Measurements from ENCODE around the gene IL18R1. TPM values are rescaled to one million over a fixed set of nuclear protein-coding genes. Genes with fewer than 3 reads are reported as not detected.

Gene IL18R1
- total and polyA plus RNA-seq, 9 of the 15 experiments (the other 6 are each of a cell fraction or from before 2014, with no cell fraction given) = 0.55 to 10.0 (median 2.5) TPM

DNA sequence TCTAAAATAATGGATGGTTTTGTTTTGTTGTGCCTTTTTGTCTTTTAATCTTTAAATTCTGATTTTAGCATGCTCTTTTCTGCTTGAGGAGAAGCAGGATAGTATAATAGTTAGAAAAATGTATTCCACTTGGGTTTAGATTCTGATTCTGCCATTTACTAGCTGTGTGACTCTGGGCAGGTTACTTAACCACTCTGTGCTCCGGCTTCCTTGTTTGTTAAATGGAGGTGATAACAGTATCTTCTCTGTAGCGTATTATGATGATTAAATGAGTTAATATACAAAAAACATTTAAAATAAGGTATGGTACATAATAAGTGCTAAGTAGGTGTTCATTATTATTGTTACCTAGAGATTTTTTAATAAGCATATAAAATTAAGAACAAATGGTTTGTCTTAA, 40.4 kb downstream of the IL18R1 start (continued):
- TF ChIP-seq CHD4 (IDR thresholded peaks at IDR 0.05; ENCODE audit: insufficient read depth, insufficient replicate concordance, low read depth, low read length, poor library complexity, severe bottlenecking) = no peak
- TF ChIP-seq RBM25 (IDR thresholded peaks at IDR 0.05; ENCODE audit: low read depth, low read length, severe bottlenecking) = peak; percentile 95
- no peak for TF ChIP-seq ARHGAP35 (IDR thresholded peaks at IDR 0.05; ENCODE audit: partially characterized antibody)
- no peak for TF ChIP-seq NFXL1 (CRISPR knock-in tag; IDR thresholded peaks at IDR 0.05)
- TF ChIP-seq RFX5 (IDR thresholded peaks at IDR 0.05; ENCODE audit: low read depth, low read length) = no peak
- TF ChIP-seq ADNP (tag; IDR thresholded peaks at IDR 0.05) = peak; percentile 75
- TF ChIP-seq ZFP36 (IDR thresholded peaks at IDR 0.05; ENCODE audit: low read depth, low read length, partially characterized antibody) = peak; percentile 81
- no peak for TF ChIP-seq POLR2H (tag; IDR thresholded peaks at IDR 0.05; ENCODE audit: low read depth)
- TF ChIP-seq, protein P1, sequence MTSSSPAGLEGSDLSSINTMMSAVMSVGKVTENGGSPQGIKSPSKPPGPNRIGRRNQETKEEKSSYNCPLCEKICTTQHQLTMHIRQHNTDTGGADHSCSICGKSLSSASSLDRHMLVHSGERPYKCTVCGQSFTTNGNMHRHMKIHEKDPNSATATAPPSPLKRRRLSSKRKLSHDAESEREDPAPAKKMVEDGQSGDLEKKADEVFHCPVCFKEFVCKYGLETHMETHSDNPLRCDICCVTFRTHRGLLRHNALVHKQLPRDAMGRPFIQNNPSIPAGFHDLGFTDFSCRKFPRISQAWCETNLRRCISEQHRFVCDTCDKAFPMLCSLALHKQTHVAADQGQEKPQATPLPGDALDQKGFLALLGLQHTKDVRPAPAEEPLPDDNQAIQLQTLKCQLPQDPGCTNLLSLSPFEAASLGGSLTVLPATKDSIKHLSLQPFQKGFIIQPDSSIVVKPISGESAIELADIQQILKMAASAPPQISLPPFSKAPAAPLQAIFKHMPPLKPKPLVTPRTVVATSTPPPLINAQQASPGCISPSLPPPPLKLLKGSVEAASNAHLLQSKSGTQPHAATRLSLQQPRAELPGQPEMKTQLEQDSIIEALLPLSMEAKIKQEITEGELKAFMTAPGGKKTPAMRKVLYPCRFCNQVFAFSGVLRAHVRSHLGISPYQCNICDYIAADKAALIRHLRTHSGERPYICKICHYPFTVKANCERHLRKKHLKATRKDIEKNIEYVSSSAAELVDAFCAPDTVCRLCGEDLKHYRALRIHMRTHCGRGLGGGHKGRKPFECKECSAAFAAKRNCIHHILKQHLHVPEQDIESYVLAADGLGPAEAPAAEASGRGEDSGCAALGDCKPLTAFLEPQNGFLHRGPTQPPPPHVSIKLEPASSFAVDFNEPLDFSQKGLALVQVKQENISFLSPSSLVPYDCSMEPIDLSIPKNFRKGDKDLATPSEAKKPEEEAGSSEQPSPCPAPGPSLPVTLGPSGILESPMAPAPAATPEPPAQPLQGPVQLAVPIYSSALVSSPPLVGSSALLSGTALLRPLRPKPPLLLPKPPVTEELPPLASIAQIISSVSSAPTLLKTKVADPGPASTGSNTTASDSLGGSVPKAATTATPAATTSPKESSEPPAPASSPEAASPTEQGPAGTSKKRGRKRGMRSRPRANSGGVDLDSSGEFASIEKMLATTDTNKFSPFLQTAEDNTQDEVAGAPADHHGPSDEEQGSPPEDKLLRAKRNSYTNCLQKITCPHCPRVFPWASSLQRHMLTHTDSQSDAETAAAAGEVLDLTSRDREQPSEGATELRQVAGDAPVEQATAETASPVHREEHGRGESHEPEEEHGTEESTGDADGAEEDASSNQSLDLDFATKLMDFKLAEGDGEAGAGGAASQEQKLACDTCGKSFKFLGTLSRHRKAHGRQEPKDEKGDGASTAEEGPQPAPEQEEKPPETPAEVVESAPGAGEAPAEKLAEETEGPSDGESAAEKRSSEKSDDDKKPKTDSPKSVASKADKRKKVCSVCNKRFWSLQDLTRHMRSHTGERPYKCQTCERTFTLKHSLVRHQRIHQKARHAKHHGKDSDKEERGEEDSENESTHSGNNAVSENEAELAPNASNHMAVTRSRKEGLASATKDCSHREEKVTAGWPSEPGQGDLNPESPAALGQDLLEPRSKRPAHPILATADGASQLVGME (CRISPR knock-in tag; IDR thresholded peaks at IDR 0.05) = no peak
- 0 out of 2 replicates have a peak, but pooled peaks have one; percentile 23 for TF ChIP-seq BCOR (IDR thresholded peaks at IDR 0.05)
- TF ChIP-seq HNRNPL (IDR thresholded peaks at IDR 0.05; ENCODE audit: low read depth, low read length) = no peak
- no peak for TF ChIP-seq CREM (IDR thresholded peaks at IDR 0.05; ENCODE audit: low read depth)
- TF ChIP-seq HIVEP1 (CRISPR knock-in tag; IDR thresholded peaks at IDR 0.05) = no peak
- TF ChIP-seq ETV6 (IDR thresholded peaks at IDR 0.05; ENCODE audit: borderline replicate concordance in 1 of 2, low read depth in 2 of 2, low read length in 1 of 2) = no peak
- no peak for TF ChIP-seq ETV6 (CRISPR knock-in tag; IDR thresholded peaks at IDR 0.05; ENCODE audit: borderline replicate concordance)
- no peak for TF ChIP-seq SP2 (IDR thresholded peaks at IDR 0.05; ENCODE audit: extremely low read depth, low read depth, low read length, poor library complexity, severe bottlenecking)
- TF ChIP-seq DIDO1 (tag; IDR thresholded peaks at IDR 0.05; ENCODE audit: low read depth) = no peak
- no peak for TF ChIP-seq POLR2AphosphoS2 (IDR thresholded peaks at IDR 0.05; ENCODE audit: low read length)

Measured in K562 (cell line).